CD14-positive monocyte (primary cell): ENCODE data around the gene LSM4. TPM values are rescaled to one million over a fixed set of nuclear protein-coding genes. Genes with fewer than 3 reads are reported as not detected.

Source experiments
- DNase-seq, 3 donors: peaks; one replicate each; pipeline ENCODE4 v3.0.0-alpha.2; 2011 to 2022
- H2AFZ ChIP-seq: 2 replicates; pipeline ENCODE4 v1.6.0; 2012; ENCODE audit warnings: mild to moderate bottlenecking, low read depth, low read length, inconsistent platforms; ENCODE audit not compliant: insufficient read depth, poor library complexity, severe bottlenecking
- H3K27ac ChIP-seq, 2 donors: 1 replicate in 1 of 2; 2 replicates in 1 of 2; pipeline ENCODE4 v1.5.1; 2012 to 2013; ENCODE audit warnings: low read length in 2 of 2, control low read depth in 1 of 2, inconsistent platforms in 1 of 2, low read depth in 1 of 2, mild to moderate bottlenecking in 1 of 2
- H3K27me3 ChIP-seq, 2 donors: one replicate each; pipeline versions ENCODE4 v1.6.0 to v1.6.1; 2011 to 2013; ENCODE audit warnings: low read length in 2 of 2; ENCODE audit not compliant: control insufficient read depth in 2 of 2, insufficient read depth in 2 of 2
- H3K36me3 ChIP-seq, 2 donors: replicated peaks in 1 of 2; 1 replicate in 1 of 2; 2 replicates in 1 of 2; pipeline versions ENCODE4 v1.5.1 to v1.6.1; 2012 to 2013; ENCODE audit warnings: low read length in 2 of 2, control low read depth in 1 of 2, inconsistent platforms in 1 of 2, mild to moderate bottlenecking in 1 of 2; ENCODE audit not compliant: insufficient read depth in 2 of 2, control insufficient read depth in 1 of 2
- H3K4me1 ChIP-seq, 2 donors: 1 replicate in 1 of 2; 2 replicates in 1 of 2; pipeline versions ENCODE4 v1.5.1 to v1.6.1; 2012 to 2013; ENCODE audit warnings: low read length in 2 of 2, control low read depth in 1 of 2, inconsistent platforms in 1 of 2, mild to moderate bottlenecking in 1 of 2, moderate library complexity in 1 of 2; ENCODE audit not compliant: insufficient read depth in 2 of 2, control insufficient read depth in 1 of 2
- H3K4me2 ChIP-seq: replicated peaks from 2 replicates; pipeline ENCODE3; 2012; ENCODE audit warnings: low read length, moderate library complexity, mild to moderate bottlenecking; ENCODE audit not compliant: poor library complexity, severe bottlenecking; ENCODE audit errors: extremely low read depth
- H3K4me3 ChIP-seq, 3 experiments: fragments of 200-600 bp in 1 of 3; sonication (generic) in 1 of 3; replicated peaks in 1 of 3; 1 replicate in 2 of 3; 2 replicates in 1 of 3; pipeline ENCODE4 v1.5.1; 2011 to 2013; ENCODE audit warnings: low read length in 3 of 3, mild to moderate bottlenecking in 3 of 3, control low read depth in 2 of 3, low read depth in 2 of 3, inconsistent platforms in 1 of 3, moderate library complexity in 1 of 3
- H3K79me2 ChIP-seq: 2 replicates; pipeline ENCODE4 v1.6.0; 2012; ENCODE audit warnings: mild to moderate bottlenecking, control low read depth, inconsistent platforms, low read length, moderate library complexity; ENCODE audit not compliant: insufficient read depth
- H3K9ac ChIP-seq: 2 replicates; pipeline ENCODE4 v1.6.0; 2017; ENCODE audit warnings: low read length, mild to moderate bottlenecking; ENCODE audit not compliant: insufficient read depth, poor library complexity, severe bottlenecking
- H3K9me3 ChIP-seq, 2 donors: replicated peaks in 1 of 2; 1 replicate in 1 of 2; 2 replicates in 1 of 2; pipeline versions ENCODE4 v1.5.1 to v1.6.1; 2012 to 2013; ENCODE audit warnings: low read length in 2 of 2, control low read depth in 1 of 2; ENCODE audit not compliant: control insufficient read depth in 1 of 2, insufficient read depth in 1 of 2
- H4K20me1 ChIP-seq: 2 replicates; pipeline ENCODE4 v1.6.0; 2012; ENCODE audit warnings: mild to moderate bottlenecking, low read length, control low read depth, moderate library complexity; ENCODE audit not compliant: insufficient read depth
- H3K27ac Mint-ChIP-seq, 7 donors: one replicate each; pipeline ENCODE4 v1.8.0; 2020; ENCODE audit warnings: mild to moderate bottlenecking in 7 of 7, mixed read lengths in 7 of 7, moderate library complexity in 6 of 7, inconsistent platforms in 2 of 7
- H3K27me3 Mint-ChIP-seq, 3 donors: one replicate each; pipeline ENCODE4 v1.8.0; 2021 to 2022; ENCODE audit warnings: low read depth in 3 of 3, mild to moderate bottlenecking in 3 of 3, mixed read lengths in 3 of 3, moderate library complexity in 3 of 3, inconsistent platforms in 1 of 3
- H3K36me3 Mint-ChIP-seq, 2 donors: one replicate each; pipeline ENCODE4 v1.8.0; 2020; ENCODE audit warnings: mixed read lengths in 2 of 2, inconsistent platforms in 1 of 2, mild to moderate bottlenecking in 1 of 2
- H3K4me1 Mint-ChIP-seq: one replicate; pipeline ENCODE4 v1.8.0; 2020; ENCODE audit warnings: mild to moderate bottlenecking, mixed read lengths
- H3K4me3 Mint-ChIP-seq, 2 donors: one replicate each; pipeline ENCODE4 v1.8.0; 2020; ENCODE audit warnings: mild to moderate bottlenecking in 2 of 2, mixed read lengths in 2 of 2, moderate library complexity in 1 of 2
- H3K9me3 Mint-ChIP-seq, 7 donors: one replicate each; pipeline ENCODE4 v1.8.0; 2020 to 2022; ENCODE audit warnings: mixed read lengths in 7 of 7, mild to moderate bottlenecking in 6 of 7, moderate library complexity in 6 of 7, inconsistent platforms in 2 of 7
- WGBS: methylation state at CpG from one replicate; pipeline ENCODE4 v1.1.5; 2013; ENCODE audit warnings: missing lambda C conversion rate; ENCODE audit not compliant: insufficient coverage; 5-methylcytosine and 5-hydroxymethylcytosine counted together
- intact Hi-C, 2 donors: fragments of 100-400 bp; cut with micrococcal nuclease; formaldehyde crosslinking; loops; one replicate each; pipeline versions ENCODE4 v1.15.0 to v1.15.1; 2023
- polyA plus RNA-seq, 3 donors: library from polyadenylated mRNA; depleted of rRNA in 1 of 3; unstranded in 2 of 3; stranded (reverse) in 1 of 3; fragments of 300-500 nt in 2 of 3; fragments of >200 nt in 1 of 3; fragmentation: Illumina TruSeq in 2 of 3; gene quantifications; 1 replicate in 2 of 3; 2 replicates in 1 of 3; pipeline ENCODE4 v1.2.3, GENCODE V29; 2012 to 2021
- TF ChIP-seq, protein P1 (sequence below): fragments of 200-600 bp; IDR thresholded peaks from one replicate; pipeline ENCODE4 v1.8.0; 2022; ENCODE audit warnings: antibody characterized with exemption, mild to moderate bottlenecking

Gene LSM4
- polyA plus RNA-seq, 3 donors = 66.5 to 143 (median 97.0) TPM

DNA sequence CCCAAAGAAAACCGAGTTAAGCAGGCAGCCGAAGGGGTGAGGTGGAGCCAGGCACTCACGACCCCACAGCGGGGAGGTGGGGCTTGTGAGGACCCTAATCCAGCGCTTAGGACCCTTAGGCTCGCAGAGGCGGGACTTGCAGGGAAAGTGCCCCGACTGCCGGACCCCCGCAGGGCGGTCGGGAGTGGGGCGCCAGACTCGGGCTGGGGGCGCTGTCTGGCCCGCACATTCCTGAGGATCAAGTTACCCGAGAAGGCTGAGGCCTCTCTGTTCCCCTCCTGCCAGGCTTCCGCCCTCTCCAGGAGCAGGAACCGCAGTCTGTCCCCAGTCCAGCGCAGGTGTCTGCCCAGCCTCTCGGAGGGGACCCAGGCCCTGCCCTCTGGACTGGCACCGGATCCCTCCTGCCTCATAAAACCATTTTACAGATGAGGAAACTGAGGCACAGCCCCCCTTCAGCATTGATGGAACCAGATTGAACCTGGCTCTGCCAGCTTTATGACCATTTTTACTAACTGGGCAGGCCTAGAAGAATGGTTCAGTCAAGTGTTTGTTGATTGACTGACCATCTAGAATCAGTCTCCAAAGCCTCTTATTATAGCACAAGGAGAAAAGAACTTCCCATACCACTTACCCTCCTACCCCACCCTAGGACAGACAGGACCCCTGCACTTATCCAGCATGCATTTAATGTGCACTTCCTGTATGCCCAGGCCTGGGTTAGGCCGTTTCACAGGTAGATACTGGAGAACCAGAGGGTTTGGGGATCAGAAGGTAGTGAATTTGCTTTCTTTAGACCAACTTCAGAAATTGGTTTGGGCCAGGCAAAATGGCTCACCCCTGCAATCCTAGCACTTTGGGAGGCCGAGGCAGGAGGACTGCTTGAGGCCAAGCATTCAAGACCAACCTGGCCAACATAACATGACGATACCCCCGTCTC, 34.8 kb downstream of the LSM4 start:
- Histone ChIP-seq H3K27ac (no peak overlapping the region), H3K79me2 (peaks cover 3% of the 10 kb centered on the region), H3K27me3 (no peaks in the 10 kb centered on the region), H3K36me3 (no peaks in the 10 kb centered on the region), H4K20me1 (no peaks in the 10 kb centered on the region), H3K4me1 (peaks cover 33 to 39% of the 10 kb centered on the region in 2 donors), H3K4me2 (no peak overlapping the region), H3K9ac (no peak overlapping the region), H3K4me3 (no peak overlapping the region), H3K9me3 (no peaks in the 10 kb centered on the region), H2AFZ (no peak overlapping the region)
- Mint-ChIP-seq H3K4me3 (no peak overlapping the region), H3K9me3 (no peaks in the 10 kb centered on the region), H3K4me1 (peaks cover 28% of the 10 kb centered on the region), H3K36me3 (peaks cover 0 to 2% of the 10 kb centered on the region in 2 donors), H3K27ac (peak overlapping the region in 1 of 7 donors; percentile 50), H3K27me3 (peaks cover 0 to 3% (median 0%) of the 10 kb centered on the region in 3 donors)
- 82% methylated on average over 24 of the region's 26 CpGs for WGBS
- no peak for DNase-seq
- intact Hi-C loops = no loop called here
- TF ChIP-seq, protein P1, sequence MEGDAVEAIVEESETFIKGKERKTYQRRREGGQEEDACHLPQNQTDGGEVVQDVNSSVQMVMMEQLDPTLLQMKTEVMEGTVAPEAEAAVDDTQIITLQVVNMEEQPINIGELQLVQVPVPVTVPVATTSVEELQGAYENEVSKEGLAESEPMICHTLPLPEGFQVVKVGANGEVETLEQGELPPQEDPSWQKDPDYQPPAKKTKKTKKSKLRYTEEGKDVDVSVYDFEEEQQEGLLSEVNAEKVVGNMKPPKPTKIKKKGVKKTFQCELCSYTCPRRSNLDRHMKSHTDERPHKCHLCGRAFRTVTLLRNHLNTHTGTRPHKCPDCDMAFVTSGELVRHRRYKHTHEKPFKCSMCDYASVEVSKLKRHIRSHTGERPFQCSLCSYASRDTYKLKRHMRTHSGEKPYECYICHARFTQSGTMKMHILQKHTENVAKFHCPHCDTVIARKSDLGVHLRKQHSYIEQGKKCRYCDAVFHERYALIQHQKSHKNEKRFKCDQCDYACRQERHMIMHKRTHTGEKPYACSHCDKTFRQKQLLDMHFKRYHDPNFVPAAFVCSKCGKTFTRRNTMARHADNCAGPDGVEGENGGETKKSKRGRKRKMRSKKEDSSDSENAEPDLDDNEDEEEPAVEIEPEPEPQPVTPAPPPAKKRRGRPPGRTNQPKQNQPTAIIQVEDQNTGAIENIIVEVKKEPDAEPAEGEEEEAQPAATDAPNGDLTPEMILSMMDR = no peak

DNA sequence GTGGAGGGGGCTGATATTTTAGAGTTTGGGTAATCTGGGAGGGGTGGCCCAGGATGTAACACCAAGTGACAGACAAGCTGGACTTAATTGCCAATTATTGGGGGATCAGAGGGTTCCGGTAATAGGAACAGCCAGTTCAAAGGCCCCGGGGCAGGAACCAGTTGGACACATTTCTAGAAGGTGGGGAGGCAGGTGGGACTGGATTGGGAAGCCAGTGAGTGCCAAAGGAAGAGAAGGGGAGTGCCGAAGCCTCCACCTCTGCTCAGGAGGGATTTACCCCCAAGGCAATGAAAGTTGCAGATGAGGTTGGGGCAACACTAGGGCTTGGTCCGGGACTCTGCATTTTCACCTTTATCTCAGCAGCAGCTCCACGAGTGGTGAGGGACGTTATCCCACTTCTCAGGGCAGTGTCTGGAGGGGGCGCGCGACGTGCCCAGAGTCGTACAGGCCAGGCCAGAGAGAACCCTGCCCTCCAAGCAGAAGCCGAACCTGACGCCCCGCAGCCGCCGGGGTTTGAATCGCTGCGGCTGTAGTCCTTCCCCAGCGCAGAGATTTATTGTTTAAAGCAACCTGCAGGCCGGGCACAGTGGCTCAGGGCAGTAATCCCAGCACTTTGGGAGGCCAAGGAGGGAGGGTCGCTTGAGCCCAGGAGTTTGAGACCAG, 35.8 kb downstream of the LSM4 start:
- Mint-ChIP-seq H3K27me3 (peaks cover 0 to 3% (median 0%) of the 10 kb centered on the region in 3 donors), H3K36me3 (peaks cover 3 to 4% of the 10 kb centered on the region in 2 donors), H3K4me1 (peaks cover 34% of the 10 kb centered on the region), H3K4me3 (no peak overlapping the region), H3K27ac (peak overlapping the region in 4 of 7 donors; percentile 37 to 60 (median 44)), H3K9me3 (no peaks in the 10 kb centered on the region)
- Histone ChIP-seq H3K4me1 (peaks cover 35 to 40% of the 10 kb centered on the region in 2 donors), H3K36me3 (no peaks in the 10 kb centered on the region), H4K20me1 (no peaks in the 10 kb centered on the region), H3K4me2 (no peak overlapping the region), H3K27me3 (no peaks in the 10 kb centered on the region), H2AFZ (no peak overlapping the region), H3K27ac (no peak overlapping the region), H3K9ac (no peak overlapping the region), H3K9me3 (no peaks in the 10 kb centered on the region), H3K4me3 (no peak overlapping the region), H3K79me2 (peaks cover 10% of the 10 kb centered on the region)
- intact Hi-C loops = no loop called here
- DNase-seq = no peak
- TF ChIP-seq, protein P1 = no peak
- WGBS = 93% methylated on average over 15 of the region's 21 CpGs
